Measurements from ENCODE around the gene TPGS2. TPM values are rescaled to one million over a fixed set of nuclear protein-coding genes. Genes with fewer than 3 reads are reported as not detected.
A peak's percentile ranks its signal among the peaks of the same experiment; 100 is the strongest.

TPGS2 gene
- total RNA-seq, 3 donors from 2014 or later = 27.6 to 42.0 (median 36.7) TPM

GRCh38 chr18:36862182-36862581 lies 33.4 kb upstream of the TPGS2 start:
- intact Hi-C loops (cut with DNase I, micrococcal nuclease) = no loop called here
- H3K4me1 ChIP-seq (ENCODE audit: low read depth) = no peaks in the 10 kb centered on the region
- ATAC-seq (no peak), DNase-seq (no peak)
- no peaks in the 10 kb centered on the region for H3K36me3 ChIP-seq (ENCODE audit: low read depth)
- no peak for TF ChIP-seq CTCF (IDR thresholded peaks at IDR 0.05)
- no peak overlapping the region for H3K4me3 ChIP-seq
- H3K9me3 ChIP-seq = no peaks in the 10 kb centered on the region

GRCh38 chr18:36856815-36857214 lies 28.0 kb upstream of the TPGS2 start:
- no peaks in the 10 kb centered on the region for H3K4me1 ChIP-seq (ENCODE audit: low read depth)
- TF ChIP-seq CTCF (IDR thresholded peaks at IDR 0.05) = no peak
- no peaks in the 10 kb centered on the region for H3K9me3 ChIP-seq
- no peak for DNase-seq
- no peaks in the 10 kb centered on the region for H3K36me3 ChIP-seq (ENCODE audit: low read depth)
- ATAC-seq = no peak
- intact Hi-C loops (cut with DNase I, micrococcal nuclease) = no loop called here
- no peak overlapping the region for H3K4me3 ChIP-seq

GRCh38 chr18:36851202-36851590 lies 22.4 kb upstream of the TPGS2 start:
- DNase-seq (no peak), ATAC-seq (no peak)
- H3K9me3 ChIP-seq = no peaks in the 10 kb centered on the region
- no peaks in the 10 kb centered on the region for H3K4me1 ChIP-seq (ENCODE audit: low read depth)
- intact Hi-C loops (cut with DNase I, micrococcal nuclease) = no loop called here
- no peak for TF ChIP-seq CTCF (IDR thresholded peaks at IDR 0.05)
- H3K36me3 ChIP-seq (ENCODE audit: low read depth) = no peaks in the 10 kb centered on the region
- no peak overlapping the region for H3K4me3 ChIP-seq

GRCh38 chr18:36850527-36851201 lies 21.9 kb upstream of the TPGS2 start:
- no peak for TF ChIP-seq CTCF (IDR thresholded peaks at IDR 0.05)
- no peak for DNase-seq
- peak; percentile 16 for ATAC-seq
- Histone ChIP-seq H3K4me3 (no peak overlapping the region), H3K36me3 (ENCODE audit: low read depth) (no peaks in the 10 kb centered on the region), H3K4me1 (ENCODE audit: low read depth) (no peaks in the 10 kb centered on the region), H3K9me3 (no peaks in the 10 kb centered on the region)
- intact Hi-C loops (cut with DNase I, micrococcal nuclease) = no loop called here

GRCh38 chr18:36849288-36850006 lies 20.6 kb upstream of the TPGS2 start:
- TF ChIP-seq CTCF (IDR thresholded peaks at IDR 0.05) = no peak
- H3K4me3 ChIP-seq = no peak overlapping the region
- no peaks in the 10 kb centered on the region for H3K4me1 ChIP-seq (ENCODE audit: low read depth)
- ATAC-seq = no peak
- no peak for DNase-seq
- intact Hi-C loops (cut with DNase I, micrococcal nuclease) = no loop called here
- H3K9me3 ChIP-seq = no peaks in the 10 kb centered on the region
- no peaks in the 10 kb centered on the region for H3K36me3 ChIP-seq (ENCODE audit: low read depth)

Data from mucosa of descending colon (tissue), 3 donors.